CD4-positive, alpha-beta T cell treated with Interferon gamma for 1 hour (primary cell): ENCODE results near the gene PITPNM2.

Experiments used
- DNase-seq: peaks from one replicate; pipeline ENCODE4 v3.0.0-alpha.2; 2020

PITPNM2 gene

GRCh38 chr12:123150744-123151456, at the start of gene PITPNM2:
TSS of gene PITPNM2 (minus strand) at chr12:123151090. CDS start at chr12:123034590, 116,500 bp downstream.
- peak; percentile 57 for DNase-seq

- no peak for DNase-seq
Measured at GRCh38 chr12:123200414-123200813, 49.5 kb upstream of the PITPNM2 start.

- DNase-seq = no peak
Measured at GRCh38 chr12:123199936-123200335, 49.0 kb upstream of the PITPNM2 start.

DNA sequence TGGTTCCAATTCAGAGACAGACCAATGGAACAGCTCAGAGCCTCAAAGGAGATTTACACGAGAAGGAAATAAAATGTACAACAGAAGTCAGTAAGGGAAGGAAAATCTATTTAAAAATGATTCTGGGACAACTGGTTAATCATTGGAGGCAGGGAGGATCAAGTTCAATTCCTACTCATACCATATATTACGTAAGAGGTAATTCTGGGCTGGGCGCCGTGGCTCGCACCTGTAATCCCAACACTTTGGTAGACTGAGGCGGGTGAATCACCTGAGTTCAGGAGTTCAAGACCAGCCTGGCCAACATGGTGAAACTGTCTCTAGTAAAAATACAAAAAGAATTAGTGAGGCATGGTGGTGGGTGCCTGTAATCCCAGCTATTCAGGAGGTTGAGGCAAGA, 36.7 kb upstream of the PITPNM2 start:
- DNase-seq = no peak

DNA sequence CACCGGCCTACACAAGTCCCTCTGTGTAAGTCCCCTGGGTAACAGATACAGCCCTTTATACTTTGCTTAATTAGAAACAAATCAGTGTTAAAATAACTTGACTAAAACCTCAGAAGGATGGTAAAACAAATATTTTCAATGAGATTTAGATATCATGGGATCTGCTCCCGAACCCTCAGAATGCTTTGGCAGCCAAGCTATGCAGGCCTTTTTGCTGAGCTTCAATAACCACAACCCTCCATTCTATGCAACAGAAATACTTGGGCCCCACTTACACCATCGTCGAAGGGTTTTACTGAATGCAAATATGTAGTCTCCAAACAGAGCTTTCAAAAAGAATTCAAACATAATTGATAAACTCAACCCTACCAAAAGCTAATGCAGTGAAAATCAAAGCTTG, 29.3 kb upstream of the PITPNM2 start:
- DNase-seq = no peak

DNA sequence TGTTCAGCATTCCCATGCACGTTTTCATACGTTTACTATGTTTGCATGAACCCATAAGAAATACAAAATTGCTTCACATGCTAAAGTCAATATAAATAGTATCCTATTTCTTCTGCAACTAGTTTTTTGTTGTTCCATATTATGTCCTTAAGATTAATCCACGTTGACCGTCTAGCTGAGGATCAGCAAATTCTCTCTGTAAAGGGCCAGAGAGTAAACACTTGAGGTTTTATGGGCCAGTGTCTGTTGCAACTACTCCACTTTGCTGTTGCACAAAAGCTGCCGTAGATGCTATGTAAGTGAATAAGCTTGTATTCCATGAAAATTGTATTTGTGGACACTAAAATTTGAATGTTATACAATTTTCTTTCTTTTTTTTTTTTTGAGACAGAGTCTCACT, 21.1 kb upstream of the PITPNM2 start:
- DNase-seq = no peak

GRCh38 chr12:123167329-123167728, 16.4 kb upstream of the PITPNM2 start:
- no peak for DNase-seq

GRCh38 chr12:123165537-123165936, 14.6 kb upstream of the PITPNM2 start:
- no peak for DNase-seq

DNA sequence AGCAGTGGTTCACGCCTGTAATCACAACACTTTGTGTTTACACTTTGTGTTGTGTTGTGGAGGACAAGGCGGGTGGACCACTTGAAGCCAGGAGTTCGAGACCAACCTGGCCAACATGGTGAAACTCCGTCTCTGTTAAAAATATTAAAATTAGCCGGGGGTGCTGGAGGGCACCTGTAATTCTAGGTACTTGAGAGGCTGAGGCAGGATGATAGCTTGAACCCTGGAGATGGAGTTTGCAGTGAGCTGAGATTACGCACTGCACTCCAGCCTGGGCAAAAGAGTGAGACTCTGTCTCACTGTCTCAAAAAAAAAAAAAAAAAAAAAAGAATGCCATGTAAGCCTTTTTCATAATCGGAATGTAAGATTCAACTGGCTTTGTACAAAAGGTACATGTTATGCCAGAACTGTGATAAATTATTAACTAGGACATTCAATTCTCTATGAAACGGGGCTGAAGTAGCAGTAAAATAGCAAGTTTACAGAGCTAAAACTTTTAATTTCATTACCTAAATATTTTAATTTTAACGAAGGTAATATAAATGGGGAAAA, 13.9 kb upstream of the PITPNM2 start:
- no peak for DNase-seq

DNA sequence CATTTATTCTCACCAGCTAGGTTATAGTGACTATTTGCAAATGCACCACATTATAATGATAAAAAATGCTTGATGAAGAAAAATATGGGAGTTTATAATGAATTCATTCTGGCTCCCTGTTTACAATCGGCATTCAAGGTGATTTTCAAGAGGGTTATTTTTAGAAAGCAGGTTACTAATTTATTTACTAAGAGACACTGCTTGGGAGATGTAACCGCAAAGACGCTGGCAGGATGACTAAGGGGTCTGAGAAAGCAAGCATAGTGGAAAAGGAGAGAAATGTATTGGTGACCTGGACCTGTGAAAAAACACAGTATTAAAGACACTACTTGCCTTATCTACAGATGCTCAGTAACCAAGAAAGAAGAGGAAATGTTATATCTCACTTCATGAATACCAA, 13.3 kb upstream of the PITPNM2 start:
- no peak for DNase-seq

DNA sequence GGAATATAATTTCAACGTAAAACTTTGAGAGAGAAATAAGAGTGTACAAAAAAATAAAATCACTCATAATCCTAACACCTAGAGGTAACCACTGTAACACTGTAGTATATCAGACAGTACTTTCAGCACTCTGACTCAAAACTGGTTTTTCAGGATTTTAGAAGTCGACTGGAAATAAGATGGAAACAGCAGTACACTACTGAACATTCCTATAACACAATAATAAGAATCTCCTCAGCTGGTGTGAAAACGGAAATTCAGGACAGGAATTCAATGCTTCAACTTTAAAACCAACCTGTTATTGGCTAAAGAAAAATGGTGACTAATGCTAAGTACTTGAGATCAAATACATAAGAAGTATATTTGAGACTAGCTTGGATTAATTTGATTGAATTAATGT, 12.3 kb upstream of the PITPNM2 start:
- DNase-seq = no peak

GRCh38 chr12:123160801-123161487, 10.1 kb upstream of the PITPNM2 start:
- DNase-seq = no peak

DNA sequence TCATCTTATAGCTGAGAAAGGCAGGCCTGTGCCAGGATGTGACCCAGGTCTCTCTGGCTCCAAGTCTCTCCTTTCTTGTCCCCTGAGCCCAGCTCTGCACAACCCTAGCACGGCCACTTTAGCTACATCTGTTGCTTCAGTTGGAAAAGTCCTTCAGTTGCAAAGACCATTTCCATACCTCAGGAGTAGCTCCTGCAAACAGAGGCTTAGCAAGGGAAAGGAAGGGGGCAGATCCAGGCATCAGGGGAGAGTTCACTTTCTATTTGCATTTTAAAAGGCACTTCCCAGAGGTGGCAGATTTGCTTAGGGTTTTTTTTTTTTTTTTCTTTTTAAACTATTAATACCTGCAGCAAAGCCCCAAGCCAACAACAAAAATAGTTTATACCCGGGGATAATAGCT, 3.0 kb upstream of the PITPNM2 start:
- no peak for DNase-seq

- DNase-seq = no peak
Measured at GRCh38 chr12:123152833-123153232, 1.9 kb upstream of the PITPNM2 start.

DNA sequence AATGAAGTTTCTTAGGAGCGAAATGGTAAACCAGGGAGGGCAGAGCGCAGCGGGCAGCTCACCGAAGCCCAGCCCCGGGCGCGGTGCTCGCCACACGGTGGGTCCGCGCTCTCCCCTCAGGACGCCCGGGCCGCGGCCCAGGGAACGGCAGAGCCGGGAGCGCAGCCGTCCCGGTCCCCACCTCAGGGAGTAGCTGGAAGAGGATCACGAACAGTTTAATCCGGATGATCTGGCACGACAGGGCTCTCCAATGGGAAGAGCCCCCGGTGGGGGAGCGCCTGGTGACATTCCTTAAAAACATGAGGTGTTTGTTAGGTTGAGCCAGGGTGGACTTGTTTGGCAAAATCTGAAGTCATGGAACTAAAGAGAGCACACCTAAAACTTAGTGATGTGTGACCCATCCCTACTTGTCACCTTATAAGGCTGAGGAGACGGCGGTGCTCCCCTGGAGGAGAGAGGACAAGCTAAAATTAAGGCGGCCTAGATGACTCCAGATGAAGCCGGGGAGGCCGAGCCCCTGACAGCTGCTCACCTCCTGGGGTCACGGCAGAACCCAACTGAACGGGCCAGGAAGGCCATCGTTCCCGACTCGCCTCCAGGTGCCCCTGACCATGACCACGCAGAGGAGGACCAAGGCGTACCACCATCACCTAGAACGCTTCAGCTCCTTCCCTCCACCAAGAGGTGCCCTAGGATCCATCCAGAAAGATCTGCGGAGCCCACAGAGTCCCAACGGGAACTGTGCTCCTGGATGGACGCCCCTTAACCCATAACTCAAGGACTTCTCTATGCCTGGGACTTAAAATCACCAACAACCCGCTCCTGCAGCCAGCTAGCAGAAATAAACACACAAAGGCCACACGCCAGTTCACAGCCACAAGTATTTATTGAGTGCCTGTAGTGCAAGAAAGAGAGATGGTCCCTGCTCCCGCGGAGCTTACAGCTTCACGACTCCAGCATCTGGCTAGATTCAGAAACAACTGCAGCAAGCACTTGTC, 866 bp upstream of the PITPNM2 start:
- DNase-seq = no peak

- DNase-seq = no peak
Measured at GRCh38 chr12:123150275-123150743, 581 bp downstream of the PITPNM2 start.

DNA sequence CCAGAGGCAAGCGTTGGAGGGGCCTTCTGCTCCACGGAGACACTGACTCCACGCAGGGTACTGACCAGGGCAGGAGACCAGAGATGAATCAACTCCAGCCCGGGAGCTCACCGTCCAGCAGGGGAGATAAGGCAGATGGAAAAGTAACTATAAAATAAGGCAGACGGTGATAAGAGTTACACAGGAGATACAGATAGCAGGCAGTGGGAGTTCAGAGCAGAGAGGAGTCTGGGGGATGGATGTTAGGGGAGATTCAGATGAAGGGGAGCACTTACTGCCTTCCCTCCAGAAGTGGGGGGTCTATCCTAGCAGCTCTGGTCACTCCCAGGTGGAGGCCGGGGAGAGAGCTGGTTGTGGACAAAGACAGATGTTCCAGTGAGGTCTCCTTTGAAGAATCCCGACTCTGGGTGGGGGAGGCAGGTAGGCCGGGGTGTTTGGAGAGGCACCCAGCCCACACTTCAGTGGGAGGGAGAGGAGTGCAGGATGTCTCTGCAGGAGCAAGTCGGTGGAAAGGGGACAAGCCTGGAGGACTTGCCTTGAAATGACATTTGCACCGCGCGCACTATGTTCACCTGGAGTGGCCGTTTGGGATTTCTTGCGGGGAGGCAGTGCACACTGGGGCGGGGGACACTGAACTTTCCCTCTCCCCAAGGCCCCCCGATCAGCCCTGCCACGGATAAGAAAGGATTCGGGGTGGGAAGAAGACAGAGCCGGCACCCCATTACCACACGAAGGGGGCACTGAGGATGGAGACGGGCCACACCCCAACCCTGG, 1.2 kb downstream of the PITPNM2 start:
- DNase-seq = no peak

DNA sequence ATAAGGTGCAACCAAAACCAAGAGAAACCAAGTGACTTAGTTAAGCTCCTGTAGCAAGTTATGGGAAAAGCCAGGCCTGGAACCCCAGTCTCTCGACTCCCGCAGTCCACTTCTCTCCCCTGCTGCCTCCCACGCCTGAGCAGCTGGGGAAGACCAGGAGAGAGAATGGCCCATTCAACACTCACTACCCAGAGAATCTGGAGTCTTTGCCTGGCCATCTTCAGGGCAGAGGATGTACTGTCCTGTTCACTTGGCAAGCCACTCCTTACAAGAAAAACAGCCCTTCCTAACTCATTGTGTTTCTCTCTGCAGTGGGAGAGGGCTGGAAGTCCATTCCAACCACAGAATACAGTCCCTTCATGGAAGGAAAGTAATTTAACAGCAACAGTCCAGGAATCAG, 1.8 kb downstream of the PITPNM2 start:
- no peak for DNase-seq

- no peak for DNase-seq
Measured at GRCh38 chr12:123148655-123149054, 2.2 kb downstream of the PITPNM2 start.

- no peak for DNase-seq
Measured at GRCh38 chr12:123148223-123148622, 2.7 kb downstream of the PITPNM2 start.

- no peak for DNase-seq
Measured at GRCh38 chr12:123145211-123145610, 5.7 kb downstream of the PITPNM2 start.
